NCI-H187 treated with DMSO at 0.1 percent for 48 hours (cell line): Measurements from ENCODE around the gene BCL2A1.
"Not testable (repeated sequence)": the region's sequence is repeated elsewhere in the genome, so short reads cannot be mapped to it uniquely, and the experiment has no call there.

Source experiments
- DNase-seq: peaks from one replicate; lab custom pipeline; 2025; lab: John Stamatoyannopoulos, UW

BCL2A1 gene

GRCh38 chr15:79923515-79924169 lies 47.4 kb downstream of the BCL2A1 start:
- DNase-seq, result peak; percentile 44

- no peak for DNase-seq
Observed at GRCh38 chr15:79923079-79923514, 47.9 kb downstream of the BCL2A1 start.

GRCh38 chr15:79922512-79923078 lies 48.4 kb downstream of the BCL2A1 start:
- no peak for DNase-seq

- no peak for DNase-seq
Observed at GRCh38 chr15:79919749-79920511, 51.1 kb downstream of the BCL2A1 start.

GRCh38 chr15:79919090-79919748 lies 51.8 kb downstream of the BCL2A1 start:
- DNase-seq, result no peak

- DNase-seq, result no peak
Observed at GRCh38 chr15:79918278-79918677, 52.7 kb downstream of the BCL2A1 start.

- DNase-seq, result no peak
Observed at GRCh38 chr15:79916502-79917132, 54.4 kb downstream of the BCL2A1 start.

GRCh38 chr15:79915776-79916501 lies 55.1 kb downstream of the BCL2A1 start:
- DNase-seq, result not testable (repeated sequence)

GRCh38 chr15:79914728-79915127 lies 56.3 kb downstream of the BCL2A1 start:
- DNase-seq, result no peak
